Measurements from ENCODE around the gene GPALPP1. TPM values are rescaled to one million over a fixed set of nuclear protein-coding genes. Genes with fewer than 3 reads are reported as not detected.

The GPALPP1 gene
- total RNA-seq, 2 donors from 2014 or later: 20.9 to 26.0 TPM

DNA sequence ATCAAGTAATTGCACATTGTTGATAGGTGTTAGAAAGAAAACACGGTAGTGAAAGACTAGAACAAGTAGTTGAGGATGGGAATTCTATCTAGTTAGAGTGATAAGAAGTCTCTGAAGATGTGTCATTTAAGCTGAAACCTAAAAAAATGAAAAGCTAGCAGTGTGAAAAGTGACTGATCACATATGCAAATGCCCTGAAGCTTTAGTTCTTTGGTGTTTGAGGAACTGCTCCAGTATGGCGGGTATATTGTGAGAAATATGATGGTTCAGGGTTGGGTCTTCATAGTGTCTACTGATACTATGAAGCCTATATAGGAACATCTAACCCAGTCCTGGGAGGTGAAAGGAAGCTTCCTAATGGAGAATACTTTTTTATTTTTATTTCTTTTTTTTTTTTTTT is 45.0 kb downstream of the GPALPP1 start:
- ATAC-seq (replicated peaks): no peak
- Mint-ChIP-seq H3K27ac (no peak overlapping the region), H3K4me1 (no peaks in the 10 kb centered on the region), H3K9me3 (no peaks in the 10 kb centered on the region), H3K4me3 (no peak overlapping the region), H3K36me3 (ENCODE audit: low read depth) (peaks cover 31% of the 10 kb centered on the region), H3K27me3 (no peaks in the 10 kb centered on the region)

GRCh38 chr13:45036206-45036605 is 46.9 kb downstream of the GPALPP1 start:
- no peaks in the 10 kb centered on the region for H3K9me3 Mint-ChIP-seq
- ATAC-seq (replicated peaks): no peak
- no peaks in the 10 kb centered on the region for H3K4me1 Mint-ChIP-seq
- H3K27me3 Mint-ChIP-seq: no peaks in the 10 kb centered on the region
- H3K4me3 Mint-ChIP-seq: no peak overlapping the region
- H3K36me3 Mint-ChIP-seq (ENCODE audit: low read depth): peaks cover 25% of the 10 kb centered on the region
- H3K27ac Mint-ChIP-seq: no peak overlapping the region

GRCh38 chr13:45040173-45040572 is 50.8 kb downstream of the GPALPP1 start:
- no peak overlapping the region for H3K27ac Mint-ChIP-seq
- no peaks in the 10 kb centered on the region for H3K4me1 Mint-ChIP-seq
- H3K27me3 Mint-ChIP-seq: no peaks in the 10 kb centered on the region
- H3K4me3 Mint-ChIP-seq: no peak overlapping the region
- peaks cover 10% of the 10 kb centered on the region for H3K36me3 Mint-ChIP-seq (ENCODE audit: low read depth)
- H3K9me3 Mint-ChIP-seq: no peaks in the 10 kb centered on the region
- no peak for ATAC-seq (replicated peaks)

- H3K9me3 Mint-ChIP-seq: no peaks in the 10 kb centered on the region
- no peak overlapping the region for H3K4me3 Mint-ChIP-seq
- no peaks in the 10 kb centered on the region for H3K4me1 Mint-ChIP-seq
- H3K36me3 Mint-ChIP-seq (ENCODE audit: low read depth): peaks cover 6% of the 10 kb centered on the region
- ATAC-seq (replicated peaks): peak; percentile 23
- no peak overlapping the region for H3K27ac Mint-ChIP-seq
- H3K27me3 Mint-ChIP-seq: no peaks in the 10 kb centered on the region
These were observed 51.3 kb downstream of the GPALPP1 start for GRCh38 chr13:45040622-45041021.

GRCh38 chr13:45042539-45042938 is 53.2 kb downstream of the GPALPP1 start:
- H3K27me3 Mint-ChIP-seq: peaks cover 3% of the 10 kb centered on the region
- no peak for ATAC-seq (replicated peaks)

DNA sequence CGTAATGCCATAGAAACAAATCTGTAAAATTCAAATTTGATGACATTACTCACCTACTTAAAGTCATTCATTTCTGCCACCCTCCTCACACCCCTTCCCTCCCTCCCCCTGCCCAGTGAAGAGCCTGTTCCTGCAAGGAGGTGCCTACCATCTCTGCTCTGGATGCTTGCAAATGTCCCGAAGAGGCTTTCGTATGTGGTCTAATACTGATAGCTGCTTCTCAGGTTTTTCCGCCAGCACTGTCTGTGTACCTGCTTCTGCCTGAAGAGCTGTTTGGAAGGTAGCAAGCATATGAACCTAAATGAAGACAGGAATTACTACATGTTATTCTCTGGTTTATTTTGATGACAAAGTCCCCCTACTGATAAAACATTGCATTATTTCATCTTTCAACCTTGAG is 57.1 kb downstream of the GPALPP1 start:
- H3K4me3 Mint-ChIP-seq: peak overlapping the region; percentile 78
- peaks cover 12% of the 10 kb centered on the region for H3K27me3 Mint-ChIP-seq
- H3K4me1 Mint-ChIP-seq: peaks cover 13% of the 10 kb centered on the region

More at GRCh38 chr13:45042539-45042938, 53.2 kb downstream of the GPALPP1 start:
- Mint-ChIP-seq H3K4me1 (peaks cover 5% of the 10 kb centered on the region), H3K4me3 (no peak overlapping the region), H3K36me3 (ENCODE audit: low read depth) (no peaks in the 10 kb centered on the region), H3K27ac (no peak overlapping the region), H3K9me3 (no peaks in the 10 kb centered on the region)

GRCh38 chr13:45047394-45048310 is 58.3 kb downstream of the GPALPP1 start:
- Mint-ChIP-seq H3K9me3 (no peaks in the 10 kb centered on the region), H3K36me3 (ENCODE audit: low read depth) (no peaks in the 10 kb centered on the region), H3K4me1 (peaks cover 13% of the 10 kb centered on the region), H3K27me3 (peaks cover 18% of the 10 kb centered on the region), H3K27ac (peak overlapping the region; percentile 28), H3K4me3 (peak overlapping the region; percentile 78)
- peak; percentile 84 for ATAC-seq (replicated peaks)

More for the DNA sequence above, 57.1 kb downstream of the GPALPP1 start:
- peak; percentile 28 for ATAC-seq (replicated peaks)
- Mint-ChIP-seq H3K9me3 (no peaks in the 10 kb centered on the region), H3K27ac (no peak overlapping the region), H3K36me3 (ENCODE audit: low read depth) (no peaks in the 10 kb centered on the region)

GRCh38 chr13:45048890-45049407 is 59.6 kb downstream of the GPALPP1 start:
- no peak overlapping the region for H3K27ac Mint-ChIP-seq

GRCh38 chr13:45049478-45049877 is 60.1 kb downstream of the GPALPP1 start:
- Mint-ChIP-seq H3K27ac (no peak overlapping the region), H3K36me3 (ENCODE audit: low read depth) (no peaks in the 10 kb centered on the region), H3K27me3 (peaks cover 26% of the 10 kb centered on the region), H3K9me3 (no peaks in the 10 kb centered on the region), H3K4me1 (peaks cover 13% of the 10 kb centered on the region), H3K4me3 (no peak overlapping the region)
- no peak for ATAC-seq (replicated peaks)

More at GRCh38 chr13:45048890-45049407, 59.6 kb downstream of the GPALPP1 start:
- peak; percentile 63 for ATAC-seq (replicated peaks)
- Mint-ChIP-seq H3K4me1 (peaks cover 13% of the 10 kb centered on the region), H3K36me3 (ENCODE audit: low read depth) (no peaks in the 10 kb centered on the region), H3K27me3 (peaks cover 24% of the 10 kb centered on the region), H3K9me3 (no peaks in the 10 kb centered on the region), H3K4me3 (no peak overlapping the region)

DNA sequence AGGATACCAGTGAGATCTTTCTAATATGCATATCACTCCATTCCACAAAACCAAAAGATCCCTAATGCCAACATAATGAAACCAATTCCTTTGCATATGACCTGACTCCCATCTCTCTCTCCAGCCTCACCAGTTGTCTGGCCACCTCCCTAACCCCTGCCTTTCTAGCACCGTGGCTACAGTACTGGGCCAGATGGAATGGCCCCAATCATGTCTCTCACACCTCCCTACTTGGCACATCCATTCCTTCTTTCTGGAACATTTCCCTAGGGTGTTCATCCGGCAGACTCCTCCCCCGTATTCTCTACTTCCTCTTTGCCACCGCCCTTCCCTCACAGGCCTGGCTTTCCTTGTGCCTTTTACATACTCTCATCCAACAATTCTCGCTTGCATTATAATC is 62.0 kb downstream of the GPALPP1 start:
- ATAC-seq (replicated peaks): no peak
- no peak overlapping the region for H3K4me3 Mint-ChIP-seq
- H3K9me3 Mint-ChIP-seq: no peaks in the 10 kb centered on the region
- no peaks in the 10 kb centered on the region for H3K36me3 Mint-ChIP-seq (ENCODE audit: low read depth)
- peaks cover 26% of the 10 kb centered on the region for H3K27me3 Mint-ChIP-seq
- H3K27ac Mint-ChIP-seq: no peak overlapping the region
- peaks cover 26% of the 10 kb centered on the region for H3K4me1 Mint-ChIP-seq

DNA sequence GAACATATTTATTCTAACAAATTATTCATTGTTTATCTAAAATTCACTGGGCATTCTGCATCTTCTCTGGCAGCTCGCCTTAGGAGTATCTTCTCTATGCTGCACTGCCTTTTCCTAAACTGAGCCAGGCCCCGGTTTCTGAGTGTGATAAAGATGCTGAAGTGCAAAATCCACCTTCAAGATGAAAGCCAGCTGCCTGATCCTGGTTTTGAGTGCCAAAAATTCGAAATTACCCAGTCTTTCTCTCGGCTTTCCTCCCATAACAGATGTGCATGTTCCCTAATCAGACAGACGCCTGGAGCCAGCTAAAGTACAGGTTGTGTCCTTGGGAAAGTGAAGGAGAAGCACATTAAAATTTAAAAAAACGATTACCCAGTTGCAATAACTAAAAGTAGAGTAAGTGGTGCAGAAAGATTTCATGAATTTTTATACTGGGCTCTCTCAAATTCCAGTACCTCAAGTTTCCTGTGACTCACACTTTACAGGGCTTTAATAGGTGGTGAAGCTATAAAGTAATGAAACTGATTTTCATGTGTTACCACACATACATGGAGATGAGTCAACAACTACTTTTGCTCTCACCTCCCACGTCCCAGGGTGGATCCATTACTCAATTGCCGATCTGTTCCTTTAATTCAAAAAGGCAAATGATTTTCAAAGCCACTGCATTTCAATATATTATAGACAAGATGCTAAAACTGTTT is 66.0 kb downstream of the GPALPP1 start:
- H3K27me3 Mint-ChIP-seq: peaks cover 32% of the 10 kb centered on the region
- peak overlapping the region; percentile 60 for H3K4me3 Mint-ChIP-seq
- no peaks in the 10 kb centered on the region for H3K9me3 Mint-ChIP-seq
- H3K36me3 Mint-ChIP-seq (ENCODE audit: low read depth): no peaks in the 10 kb centered on the region
- peak; percentile 100 for ATAC-seq (replicated peaks)
- H3K27ac Mint-ChIP-seq: no peak overlapping the region
- H3K4me1 Mint-ChIP-seq: peaks cover 13% of the 10 kb centered on the region

GRCh38 chr13:45055902-45056648 is 66.7 kb downstream of the GPALPP1 start:
- Mint-ChIP-seq H3K27me3 (peaks cover 32% of the 10 kb centered on the region), H3K36me3 (ENCODE audit: low read depth) (no peaks in the 10 kb centered on the region), H3K4me3 (peak overlapping the region; percentile 60), H3K4me1 (peaks cover 13% of the 10 kb centered on the region), H3K9me3 (no peaks in the 10 kb centered on the region), H3K27ac (no peak overlapping the region)
- peak; percentile 46 for ATAC-seq (replicated peaks)

GRCh38 chr13:45060062-45060461 is 70.7 kb downstream of the GPALPP1 start:
- peaks cover 13% of the 10 kb centered on the region for H3K4me1 Mint-ChIP-seq
- peaks cover 24% of the 10 kb centered on the region for H3K27me3 Mint-ChIP-seq
- no peak overlapping the region for H3K4me3 Mint-ChIP-seq
- H3K36me3 Mint-ChIP-seq (ENCODE audit: low read depth): no peaks in the 10 kb centered on the region
- H3K27ac Mint-ChIP-seq: no peak overlapping the region
- no peaks in the 10 kb centered on the region for H3K9me3 Mint-ChIP-seq
- no peak for ATAC-seq (replicated peaks)

GRCh38 chr13:45063261-45063860 is 74.0 kb downstream of the GPALPP1 start:
- Mint-ChIP-seq H3K4me3 (no peak overlapping the region), H3K9me3 (no peaks in the 10 kb centered on the region), H3K4me1 (no peaks in the 10 kb centered on the region), H3K27me3 (peaks cover 26% of the 10 kb centered on the region), H3K36me3 (ENCODE audit: low read depth) (no peaks in the 10 kb centered on the region), H3K27ac (no peak overlapping the region)
- ATAC-seq (replicated peaks): no peak
